SU-DHL-6 (cell line): Measurements from ENCODE around the gene FREY1.

Experiments used
- H2AFZ ChIP-seq: fragments of 200-600 bp; sonication (generic); 2 replicates; pipeline ENCODE4 v1.6.1; 2014; ENCODE audit warnings: low read depth, mild to moderate bottlenecking, moderate library complexity, mixed read lengths, antibody characterized with exemption, low read length; ENCODE audit not compliant: severe bottlenecking
- H3F3A ChIP-seq: fragments of 200-600 bp; shearing (Covaris generic); 2 replicates; pipeline ENCODE4 v1.6.0; 2016; ENCODE audit warnings: antibody characterized with exemption, mild to moderate bottlenecking; ENCODE audit not compliant: insufficient read depth
- H3K27ac ChIP-seq: fragments of 200-600 bp; sonication (generic); 2 replicates; pipeline ENCODE4 v1.5.1; 2016; ENCODE audit warnings: low read depth, mild to moderate bottlenecking, low read length, moderate library complexity, mixed read lengths
- H3K27me3 ChIP-seq: fragments of 200-600 bp; sonication (generic), shearing (Covaris generic); 2 replicates; pipeline ENCODE4 v1.6.0; 2014; ENCODE audit warnings: mild to moderate bottlenecking, low read length
- H3K36me3 ChIP-seq: fragments of 200-600 bp; sonication (generic); 2 replicates; pipeline ENCODE4 v1.6.1; 2014; ENCODE audit warnings: mild to moderate bottlenecking, low read length, mixed read lengths
- H3K4me2 ChIP-seq: fragments of 300-600, 200-600 bp; shearing (Covaris generic), sonication (generic); 2 replicates; pipeline ENCODE4 v1.6.0; 2014; ENCODE audit warnings: low read length, low read depth, mild to moderate bottlenecking; ENCODE audit not compliant: poor library complexity, severe bottlenecking
- H3K4me3 ChIP-seq: fragments of 200-600 bp; sonication (generic); 2 replicates; pipeline ENCODE4 v1.5.1; 2014; ENCODE audit warnings: antibody characterized with exemption, low read length, mild to moderate bottlenecking, mixed read lengths; ENCODE audit not compliant: insufficient read depth, poor library complexity, severe bottlenecking
- H3K79me2 ChIP-seq: fragments of 200-600 bp; sonication (generic); 2 replicates; pipeline ENCODE4 v1.6.1; 2014; ENCODE audit warnings: mild to moderate bottlenecking, low read length, moderate library complexity; ENCODE audit not compliant: insufficient read depth
- H3K9ac ChIP-seq: fragments of 200-600 bp; sonication (generic); 2 replicates; pipeline ENCODE4 v1.7.0; 2014; ENCODE audit warnings: mild to moderate bottlenecking, low read length
- H3K9me2 ChIP-seq: fragments of 200-600 bp; sonication (generic); replicated peaks from 2 replicates; pipeline ENCODE4 v1.6.1; 2014; ENCODE audit warnings: low read length; ENCODE audit not compliant: insufficient read depth
- H3K9me3 ChIP-seq: fragments of 200-600 bp; sonication (generic); 2 replicates; pipeline ENCODE4 v1.6.1; 2014; ENCODE audit warnings: low read length, mixed read lengths; ENCODE audit not compliant: insufficient read depth
- H4K20me1 ChIP-seq: fragments of 200-600 bp; sonication (generic); 2 replicates; pipeline ENCODE4 v1.6.1; 2014; ENCODE audit warnings: low read depth, mild to moderate bottlenecking, antibody characterized with exemption, low read length, moderate library complexity, mixed read lengths
- CTCF ChIP-seq: fragments of 200-600 bp; sonication (generic); IDR thresholded peaks from one replicate; pipeline ENCODE4 v1.5.1; 2017; ENCODE audit warnings: antibody characterized with exemption, mild to moderate bottlenecking, low read length, moderate library complexity; ENCODE audit not compliant: insufficient read depth, poor library complexity, severe bottlenecking
- EZH2phosphoT487 ChIP-seq: fragments of 200-600 bp; sonication (generic), shearing (Covaris generic); conservative IDR thresholded peaks from 2 replicates; pipeline ENCODE4 v1.6.1; 2018; ENCODE audit warnings: mild to moderate bottlenecking, antibody characterized with exemption, low read length, moderate library complexity, mixed read lengths

FREY1 gene

GRCh38 chr11:45899448-45900174 lies 7.5 kb downstream of the FREY1 start:
- H3K27ac ChIP-seq, result no peak overlapping the region

GRCh38 chr11:45899086-45899447 lies 8.0 kb downstream of the FREY1 start:
- Histone ChIP-seq H3K4me3 (no peak overlapping the region), H3K27me3 (no peaks in the 10 kb centered on the region), H3F3A (no peaks in the 10 kb centered on the region), H3K36me3 (no peaks in the 10 kb centered on the region), H3K9me2 (no peaks in the 10 kb centered on the region), H3K27ac (no peak overlapping the region), H4K20me1 (no peaks in the 10 kb centered on the region), H3K79me2 (no peaks in the 10 kb centered on the region), H3K9ac (no peak overlapping the region), H3K9me3 (no peaks in the 10 kb centered on the region), H3K4me2 (no peak overlapping the region), H2AFZ (no peak overlapping the region)
- TF ChIP-seq EZH2phosphoT487 (no peak), CTCF (no peak)

More at GRCh38 chr11:45899448-45900174, 7.5 kb downstream of the FREY1 start:
- no peaks in the 10 kb centered on the region for H3K9me2 ChIP-seq
- H3K79me2 ChIP-seq, result no peaks in the 10 kb centered on the region
- peak overlapping the region; percentile 36 for H3K4me3 ChIP-seq
- peak overlapping the region; percentile 38 for H3K4me2 ChIP-seq
- H3K9me3 ChIP-seq, result no peaks in the 10 kb centered on the region
- no peaks in the 10 kb centered on the region for H3F3A ChIP-seq
- TF ChIP-seq CTCF (no peak), EZH2phosphoT487 (no peak)
- no peaks in the 10 kb centered on the region for H3K36me3 ChIP-seq
- no peaks in the 10 kb centered on the region for H4K20me1 ChIP-seq
- no peaks in the 10 kb centered on the region for H3K27me3 ChIP-seq
- no peak overlapping the region for H2AFZ ChIP-seq
- H3K9ac ChIP-seq, result peak overlapping the region; percentile 10; the same call in 1 of the 2 replicates

- Histone ChIP-seq H4K20me1 (no peaks in the 10 kb centered on the region), H3K9ac (no peak overlapping the region), H3K27me3 (no peaks in the 10 kb centered on the region), H3K9me3 (no peaks in the 10 kb centered on the region), H3K4me2 (no peak overlapping the region), H3K36me3 (no peaks in the 10 kb centered on the region), H3F3A (no peaks in the 10 kb centered on the region), H3K79me2 (no peaks in the 10 kb centered on the region), H3K4me3 (no peak overlapping the region), H2AFZ (no peak overlapping the region), H3K27ac (no peak overlapping the region), H3K9me2 (no peaks in the 10 kb centered on the region)
- TF ChIP-seq CTCF (no peak), EZH2phosphoT487 (no peak)
Observed at GRCh38 chr11:45897556-45897955, 9.5 kb downstream of the FREY1 start.
